ENCODE data around the gene MYO6. TPM values are rescaled to one million over a fixed set of nuclear protein-coding genes. Genes with fewer than 3 reads are reported as not detected.
A peak's percentile ranks its signal among the peaks of the same experiment; 100 is the strongest.
"Not testable (repeated sequence)": the region's sequence is repeated elsewhere in the genome, so short reads cannot be mapped to it uniquely, and the experiment has no call there.

Gene MYO6
- total and polyA plus RNA-seq, 2 experiments from 2014 or later, result 39.8 to 71.1 TPM

DNA sequence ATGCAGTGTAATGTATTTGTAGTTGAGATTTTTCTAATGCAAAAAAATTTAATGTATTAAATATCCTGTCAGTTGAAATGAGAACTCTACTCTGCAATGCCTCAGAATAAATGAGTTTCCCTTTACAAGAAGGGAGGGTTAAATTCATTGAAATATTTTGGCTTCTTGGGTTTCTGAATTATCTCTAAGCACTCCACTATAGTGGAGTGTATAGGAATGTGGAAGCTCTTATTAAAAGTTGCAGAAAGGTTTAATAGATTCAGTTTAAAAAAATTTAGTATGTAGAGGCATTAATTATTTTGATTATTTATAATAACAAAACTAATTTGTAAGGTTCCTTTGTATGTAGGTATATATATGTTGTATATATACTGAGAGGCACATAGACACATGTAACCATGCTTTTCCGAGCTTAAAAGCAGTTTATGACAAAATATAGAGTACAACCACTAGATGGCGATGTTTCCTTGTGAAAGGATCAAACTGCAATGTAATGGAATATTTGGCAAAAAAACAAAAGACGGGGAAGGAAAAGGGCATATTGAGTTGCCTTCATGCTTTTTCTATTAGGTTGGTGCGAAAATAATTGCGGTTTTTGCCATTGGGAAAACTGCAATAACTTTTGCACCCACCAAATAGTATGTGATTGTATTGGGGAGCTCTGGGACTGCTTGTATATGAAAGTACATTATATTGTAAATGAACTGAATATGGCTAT lies 144.2 kb downstream of the MYO6 start:
- peak; percentile 86 for DNase-seq (ENCODE audit: low spot score)
- H3K36me3 ChIP-seq (replicated peaks; ENCODE audit: insufficient read depth, low read depth), result no peaks in the 10 kb centered on the region
- H2AFZ ChIP-seq, result no peak overlapping the region
- WGBS (ENCODE audit: low lambda C conversion rate, missing lambda C conversion rate), result 12% methylated on average over 5 of the region's 5 CpGs
- no peaks in the 10 kb centered on the region for H4K20me1 ChIP-seq (ENCODE audit: insufficient read depth, poor library complexity, severe bottlenecking)
- H3K4me1 ChIP-seq (ENCODE audit: insufficient read depth), result no peaks in the 10 kb centered on the region
- no peak overlapping the region for H3K4me3 ChIP-seq
- no peaks in the 10 kb centered on the region for H3K9me2 ChIP-seq (replicated peaks; ENCODE audit: insufficient read depth)
- H3K27ac ChIP-seq, result no peak overlapping the region
- no peaks in the 10 kb centered on the region for H3K27me3 ChIP-seq
- H3K79me2 ChIP-seq, result no peaks in the 10 kb centered on the region
- TF ChIP-seq EZH2phosphoT487 (IDR thresholded peaks at IDR 0.05; ENCODE audit: low read depth, severe bottlenecking, unreplicated experiment) (no peak), EZH2 (IDR thresholded peaks at IDR 0.05; ENCODE audit: borderline replicate concordance) (no peak)
- TF ChIP-seq, protein P1, sequence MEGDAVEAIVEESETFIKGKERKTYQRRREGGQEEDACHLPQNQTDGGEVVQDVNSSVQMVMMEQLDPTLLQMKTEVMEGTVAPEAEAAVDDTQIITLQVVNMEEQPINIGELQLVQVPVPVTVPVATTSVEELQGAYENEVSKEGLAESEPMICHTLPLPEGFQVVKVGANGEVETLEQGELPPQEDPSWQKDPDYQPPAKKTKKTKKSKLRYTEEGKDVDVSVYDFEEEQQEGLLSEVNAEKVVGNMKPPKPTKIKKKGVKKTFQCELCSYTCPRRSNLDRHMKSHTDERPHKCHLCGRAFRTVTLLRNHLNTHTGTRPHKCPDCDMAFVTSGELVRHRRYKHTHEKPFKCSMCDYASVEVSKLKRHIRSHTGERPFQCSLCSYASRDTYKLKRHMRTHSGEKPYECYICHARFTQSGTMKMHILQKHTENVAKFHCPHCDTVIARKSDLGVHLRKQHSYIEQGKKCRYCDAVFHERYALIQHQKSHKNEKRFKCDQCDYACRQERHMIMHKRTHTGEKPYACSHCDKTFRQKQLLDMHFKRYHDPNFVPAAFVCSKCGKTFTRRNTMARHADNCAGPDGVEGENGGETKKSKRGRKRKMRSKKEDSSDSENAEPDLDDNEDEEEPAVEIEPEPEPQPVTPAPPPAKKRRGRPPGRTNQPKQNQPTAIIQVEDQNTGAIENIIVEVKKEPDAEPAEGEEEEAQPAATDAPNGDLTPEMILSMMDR (IDR thresholded peaks at IDR 0.05; ENCODE audit: poor library complexity), result peak; percentile 82
- no peak overlapping the region for H3K4me2 ChIP-seq
- no peaks in the 10 kb centered on the region for H3K9me3 ChIP-seq (ENCODE audit: low read depth)

DNA sequence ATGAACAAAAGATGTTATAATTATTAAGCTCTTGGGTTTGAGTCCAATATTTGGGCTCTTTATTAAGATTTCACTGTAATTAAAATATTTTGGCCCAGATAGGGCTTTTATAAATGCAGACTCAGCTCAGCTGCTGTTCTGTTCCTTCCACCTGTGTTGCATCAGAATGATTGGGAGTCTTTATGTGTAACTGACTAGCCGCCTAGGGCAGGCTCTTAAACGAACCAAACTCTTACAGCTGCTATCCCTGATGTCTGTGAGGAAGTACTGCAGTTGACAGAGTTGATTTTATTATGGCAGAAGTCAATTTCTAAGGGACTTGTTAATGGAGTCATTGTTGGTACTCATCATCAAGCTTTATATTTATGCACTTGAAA lies 144.7 kb downstream of the MYO6 start:
- H2AFZ ChIP-seq, result no peak overlapping the region
- H4K20me1 ChIP-seq (ENCODE audit: insufficient read depth, poor library complexity, severe bottlenecking), result no peaks in the 10 kb centered on the region
- H3K4me3 ChIP-seq, result no peak overlapping the region
- no peak for DNase-seq (ENCODE audit: low spot score)
- no peaks in the 10 kb centered on the region for H3K79me2 ChIP-seq
- H3K4me1 ChIP-seq (ENCODE audit: insufficient read depth), result no peaks in the 10 kb centered on the region
- 57% methylated on average over 2 of the region's 2 CpGs for WGBS (ENCODE audit: low lambda C conversion rate, missing lambda C conversion rate)
- H3K36me3 ChIP-seq (replicated peaks; ENCODE audit: insufficient read depth, low read depth), result no peaks in the 10 kb centered on the region
- no peak overlapping the region for H3K27ac ChIP-seq
- H3K9me3 ChIP-seq (ENCODE audit: low read depth), result no peaks in the 10 kb centered on the region
- TF ChIP-seq EZH2 (IDR thresholded peaks at IDR 0.05; ENCODE audit: borderline replicate concordance), result no peak
- no peak for TF ChIP-seq EZH2phosphoT487 (IDR thresholded peaks at IDR 0.05; ENCODE audit: low read depth, severe bottlenecking, unreplicated experiment)
- TF ChIP-seq, protein P1 (IDR thresholded peaks at IDR 0.05; ENCODE audit: poor library complexity), result no peak
- H3K9me2 ChIP-seq (replicated peaks; ENCODE audit: insufficient read depth), result no peaks in the 10 kb centered on the region
- no peaks in the 10 kb centered on the region for H3K27me3 ChIP-seq
- H3K4me2 ChIP-seq, result no peak overlapping the region

DNA sequence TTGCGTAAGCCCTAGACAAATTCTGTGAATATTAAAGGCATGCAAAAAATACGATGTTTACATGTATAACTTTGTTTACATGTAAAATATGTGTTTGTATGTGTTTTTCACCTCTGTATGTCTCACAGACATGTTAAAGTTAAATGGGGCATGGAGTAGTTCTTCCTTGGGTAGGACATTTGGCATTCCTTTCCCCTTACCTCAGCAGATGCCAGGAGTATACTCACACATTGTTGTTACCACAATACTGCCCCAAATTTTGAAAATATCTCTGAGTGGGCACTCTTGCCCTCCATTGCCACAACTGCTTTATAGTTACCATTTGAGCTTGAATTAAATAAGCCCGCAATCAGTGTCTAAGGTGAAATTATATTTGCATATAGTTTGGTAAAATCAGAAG lies 147.5 kb downstream of the MYO6 start:
- Histone ChIP-seq H3K9me3 (ENCODE audit: low read depth) (no peaks in the 10 kb centered on the region), H4K20me1 (ENCODE audit: insufficient read depth, poor library complexity, severe bottlenecking) (no peaks in the 10 kb centered on the region), H3K36me3 (replicated peaks; ENCODE audit: insufficient read depth, low read depth) (no peaks in the 10 kb centered on the region), H3K27ac (no peak overlapping the region), H3K4me2 (no peak overlapping the region), H2AFZ (no peak overlapping the region), H3K79me2 (no peaks in the 10 kb centered on the region), H3K4me1 (ENCODE audit: insufficient read depth) (no peaks in the 10 kb centered on the region), H3K27me3 (no peaks in the 10 kb centered on the region), H3K9me2 (replicated peaks; ENCODE audit: insufficient read depth) (no peaks in the 10 kb centered on the region), H3K4me3 (no peak overlapping the region)
- WGBS (ENCODE audit: low lambda C conversion rate, missing lambda C conversion rate), result 88% methylated on average over 3 of the region's 3 CpGs
- DNase-seq (ENCODE audit: low spot score), result no peak
- TF ChIP-seq EZH2 (IDR thresholded peaks at IDR 0.05; ENCODE audit: borderline replicate concordance) (no peak), EZH2phosphoT487 (IDR thresholded peaks at IDR 0.05; ENCODE audit: low read depth, severe bottlenecking, unreplicated experiment) (no peak)

DNA sequence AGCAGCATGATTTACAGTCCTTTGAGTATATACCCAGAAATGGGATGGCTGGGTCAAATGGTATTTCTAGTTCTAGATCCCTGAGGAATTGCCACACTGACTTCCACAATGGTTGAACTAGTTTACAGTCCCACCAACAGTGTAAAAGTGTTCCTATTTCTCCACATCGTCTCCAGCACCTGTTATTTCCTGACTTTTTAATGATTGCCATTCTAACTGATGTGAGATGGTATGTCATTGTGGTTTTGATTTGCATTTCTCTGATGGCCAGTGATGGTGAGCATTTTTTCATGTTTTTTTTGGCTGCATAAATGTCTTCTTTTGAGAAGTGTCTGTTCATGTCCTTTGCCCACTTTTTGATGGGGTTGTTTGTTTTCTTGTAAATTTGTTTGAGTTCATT lies 151.2 kb downstream of the MYO6 start:
- H3K27ac ChIP-seq; H3K4me3 ChIP-seq; H3K27me3 ChIP-seq; H4K20me1 ChIP-seq (ENCODE audit: insufficient read depth, poor library complexity, severe bottlenecking); H3K4me2 ChIP-seq; DNase-seq (ENCODE audit: low spot score); H3K79me2 ChIP-seq; H3K9me3 ChIP-seq (ENCODE audit: low read depth); H3K36me3 ChIP-seq (replicated peaks; ENCODE audit: insufficient read depth, low read depth); H3K4me1 ChIP-seq (ENCODE audit: insufficient read depth); H2AFZ ChIP-seq; H3K9me2 ChIP-seq (replicated peaks; ENCODE audit: insufficient read depth): not testable (repeated sequence)
- 91% methylated on average over 1 of the region's 1 CpG for WGBS (ENCODE audit: low lambda C conversion rate, missing lambda C conversion rate)

DNA sequence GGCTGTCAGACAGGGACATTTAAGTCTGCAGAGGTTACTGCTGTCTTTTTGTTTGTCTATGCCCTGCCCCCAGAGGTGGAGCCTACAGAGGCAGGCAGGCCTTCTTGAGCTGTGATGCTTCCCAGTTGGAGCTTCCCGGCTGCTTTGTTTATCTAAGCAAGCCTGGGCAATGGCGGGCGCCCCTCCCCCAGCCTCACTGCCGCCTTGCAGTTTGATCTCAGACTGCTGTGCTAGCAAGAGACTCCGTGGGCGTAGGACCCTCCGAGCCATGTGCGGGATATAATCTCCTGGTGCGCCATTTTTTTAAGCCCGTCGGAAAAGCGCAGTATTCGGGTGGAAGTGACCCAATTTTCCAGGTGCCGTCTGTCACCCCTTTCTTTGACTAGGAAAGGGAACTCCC lies 156.1 kb downstream of the MYO6 start:
- H3K9me2 ChIP-seq (replicated peaks; ENCODE audit: insufficient read depth); H3K4me2 ChIP-seq; H3K79me2 ChIP-seq; DNase-seq (ENCODE audit: low spot score); H3K27me3 ChIP-seq; H3K4me3 ChIP-seq; H3K36me3 ChIP-seq (replicated peaks; ENCODE audit: insufficient read depth, low read depth); H2AFZ ChIP-seq; H3K4me1 ChIP-seq (ENCODE audit: insufficient read depth); H4K20me1 ChIP-seq (ENCODE audit: insufficient read depth, poor library complexity, severe bottlenecking); H3K27ac ChIP-seq; H3K9me3 ChIP-seq (ENCODE audit: low read depth): not testable (repeated sequence)
- WGBS (ENCODE audit: low lambda C conversion rate, missing lambda C conversion rate), result 91% methylated on average over 14 of the region's 14 CpGs
